GM12878 (cell line): ENCODE data around the gene SLC2A4RG. TPM values are rescaled to one million over a fixed set of nuclear protein-coding genes. Genes with fewer than 3 reads are reported as not detected.

Source experiments
- ATAC-seq: fragments of 200-7000 bp; cut with Tn5 transposase; 3 replicates; pipeline ENCODE4 v1.9.1; 2020; ENCODE audit warnings: mild to moderate bottlenecking, moderate library complexity
- BruUV-seq: library from RNA; stranded (reverse); fragments of 400-500 nt; replicated peaks from 2 replicates; lab custom pipeline; 2021; lab: Mats Ljungman, UMichigan
- CTCF ChIA-PET: fragments of 300-600 bp; sonication (Branson Sonifier 250); formaldehyde crosslinking; extraction: SDS; loops from one replicate; lab custom pipeline; 2021; ENCODE audit warnings: inconsistent platforms; lab: Yijun Ruan, JAX
- POLR2A ChIA-PET: fragments of 350-600 bp; formaldehyde crosslinking; extraction: SDS; loops from one replicate; lab custom pipeline; 2021; ENCODE audit warnings: inconsistent platforms; lab: Charles Lee
- RAD21 ChIA-PET: fragments of 300-600 bp; sonication (Branson Sonifier 250); formaldehyde crosslinking; loops from one replicate; lab custom pipeline; 2023; ENCODE audit warnings: antibody characterized with exemption; ENCODE audit not compliant: unreplicated experiment; lab: Charles Lee
- SMC1A ChIA-PET: fragments of 300-600 bp; sonication (Branson Sonifier 250); formaldehyde crosslinking; loops from one replicate; lab custom pipeline; 2023; ENCODE audit not compliant: unreplicated experiment, uncharacterized antibody; lab: Charles Lee
- DNase-seq: peaks from one replicate; pipeline ENCODE4 v3.0.0-alpha.2; 2011; ENCODE audit warnings: low read depth, low spot score
- FAIRE-seq: peaks from 3 replicates; lab custom pipeline; 2011; peaks lifted over from hg19 to GRCh38; lab: Jason Lieb, UNC
- H2AFZ ChIP-seq: 2 replicates; pipeline ENCODE4 v1.6.0; 2011; ENCODE audit warnings: low read depth, low read length, control low read depth; ENCODE audit not compliant: control insufficient read depth
- H3K27ac ChIP-seq: 2 replicates; pipeline ENCODE4 v1.5.1; 2011; ENCODE audit warnings: control low read depth; ENCODE audit not compliant: control insufficient read depth, insufficient read depth
- H3K27me3 ChIP-seq, 2 experiments: replicated peaks in 1 of 2; 2 replicates each; pipeline versions ENCODE4 v1.6.0 to v1.6.1; 2011; ENCODE audit warnings: low read length in 1 of 2; ENCODE audit not compliant: control insufficient read depth in 2 of 2, insufficient read depth in 2 of 2
- H3K36me3 ChIP-seq, 2 experiments: 2 replicates each; pipeline ENCODE4 v1.5.1; 2011; ENCODE audit warnings: low read length in 1 of 2; ENCODE audit not compliant: control insufficient read depth in 2 of 2, insufficient read depth in 2 of 2
- H3K4me1 ChIP-seq: 2 replicates; pipeline ENCODE4 v1.6.1; 2011; ENCODE audit warnings: mild to moderate bottlenecking, low read length, moderate library complexity, mixed read lengths; ENCODE audit not compliant: control insufficient read depth, insufficient read depth
- H3K4me2 ChIP-seq: 2 replicates; pipeline ENCODE4 v1.6.0; 2011; ENCODE audit warnings: control low read depth; ENCODE audit not compliant: control insufficient read depth, insufficient read depth
- H3K4me3 ChIP-seq: fragments of 200-600 bp; sonication (generic); 2 replicates; pipeline ENCODE4 v1.5.1; 2016
- H3K79me2 ChIP-seq: 2 replicates; pipeline ENCODE4 v1.6.0; 2011; ENCODE audit warnings: low read length; ENCODE audit not compliant: control insufficient read depth, insufficient read depth
- H3K9ac ChIP-seq: 2 replicates; pipeline ENCODE4 v1.8.0; 2011; ENCODE audit warnings: low read length, control low read depth, mixed read lengths; ENCODE audit not compliant: control insufficient read depth, insufficient read depth
- H3K9me3 ChIP-seq: replicated peaks from 3 replicates; pipeline ENCODE4 v1.5.1; 2011; ENCODE audit warnings: mild to moderate bottlenecking, low read length; ENCODE audit not compliant: control insufficient read depth, insufficient read depth
- H4K20me1 ChIP-seq: 2 replicates; pipeline ENCODE4 v1.6.0; 2011; ENCODE audit not compliant: control insufficient read depth, insufficient read depth
- BCL11A ChIP-seq: IDR thresholded peaks from 2 replicates; pipeline ENCODE4 v1.6.1; 2011; ENCODE audit warnings: low read depth, low read length
- CBFB ChIP-seq: IDR thresholded peaks from 2 replicates; pipeline ENCODE4 v1.6.1; 2016; ENCODE audit warnings: antibody characterized with exemption, low read depth
- EP300 ChIP-seq, 2 experiments: fragments of 150-350 bp in 1 of 2; IDR thresholded peaks; 2 replicates each; pipeline ENCODE4 v1.6.1; 2011 to 2012; ENCODE audit warnings: low read depth in 2 of 2, low read length in 2 of 2, borderline replicate concordance in 1 of 2, improper control_type of control experiment in 1 of 2, inconsistent platforms in 1 of 2; ENCODE audit not compliant: control insufficient read depth in 1 of 2
- FOS ChIP-seq: IDR thresholded peaks from 3 replicates; pipeline ENCODE4 v1.6.1; 2011; ENCODE audit warnings: borderline replicate concordance; ENCODE audit not compliant: insufficient read length; ENCODE audit errors: extremely low read depth
- IRF5 ChIP-seq: fragments of 450-650 bp; IDR thresholded peaks from 2 replicates; pipeline ENCODE4 v1.6.1; 2017; ENCODE audit warnings: borderline replicate concordance
- JUND ChIP-seq: IDR thresholded peaks from 2 replicates; pipeline ENCODE4 v1.6.1; 2012; ENCODE audit warnings: low read depth, mild to moderate bottlenecking, low read length, improper control_type of control experiment, moderate library complexity
- MXI1 ChIP-seq: fragments of 150-350 bp; IDR thresholded peaks from 2 replicates; pipeline ENCODE4 v1.6.1; 2011; ENCODE audit warnings: low read depth, mild to moderate bottlenecking, inconsistent platforms, low read length, improper control_type of control experiment
- NFXL1 ChIP-seq: fragments of 450-650 bp; IDR thresholded peaks from 2 replicates; pipeline ENCODE4 v1.6.1; 2017; ENCODE audit warnings: antibody characterized with exemption, mild to moderate bottlenecking, borderline replicate concordance
- REST ChIP-seq: IDR thresholded peaks from 2 replicates; pipeline ENCODE4 v1.6.1; 2012; ENCODE audit warnings: mild to moderate bottlenecking, low read depth, low read length
- TCF12 ChIP-seq: IDR thresholded peaks from 2 replicates; pipeline ENCODE4 v1.6.1; 2011; ENCODE audit warnings: low read depth, mild to moderate bottlenecking, low read length
- TCF7 ChIP-seq: IDR thresholded peaks from 2 replicates; pipeline ENCODE4 v1.6.1; 2014; ENCODE audit warnings: antibody characterized with exemption, borderline replicate concordance
- ZZZ3 ChIP-seq: IDR thresholded peaks from 2 replicates; pipeline ENCODE4 v1.6.1; 2011; ENCODE audit warnings: low read depth; ENCODE audit not compliant: control insufficient read depth, insufficient read length
- WGBS: methylation state at CpG from one replicate; pipeline ENCODE4 v1.1.6; 2016; ENCODE audit warnings: low lambda C conversion rate; ENCODE audit not compliant: insufficient replicate concordance, insufficient coverage; ENCODE audit errors: missing lambda C conversion rate; 5-methylcytosine and 5-hydroxymethylcytosine counted together
- in situ Hi-C: fragments of 300-500 bp; cut with MboI; formaldehyde crosslinking; loops from 9 replicates; pipeline ENCODE4 v1.14.3; 2018; ENCODE audit warnings: mixed read lengths
- intact Hi-C: fragments of 100-400 bp; cut with micrococcal nuclease; formaldehyde crosslinking; loops from one replicate; pipeline ENCODE4 v1.14.2; 2022; ENCODE audit not compliant: unreplicated experiment
- polyA plus RNA-seq, 11 experiments: library from polyadenylated mRNA; depleted of rRNA in 4 of 11; unstranded in 6 of 11; stranded (reverse) in 5 of 11; fragments of >200 nt; fragmentation: Nextera tagmentation in 4 of 11; fragmentation: Illumina TruSeq in 1 of 11; extraction: Ambion mirVana in 4 of 11; extraction: Trizol in 1 of 11; gene quantifications; 1 replicate in 1 of 11; 2 replicates in 10 of 11; pipeline versions ENCODE4 v1.2.1 to v1.2.3, GENCODE V29; 2011 to 2016; ENCODE audit warnings: inconsistent platforms in 2 of 11, missing spikeins in 2 of 11, low read depth in 1 of 11
- total RNA-seq, 4 experiments: library from RNA; depleted of rRNA in 3 of 4; stranded (reverse); fragments of >200 nt in 3 of 4; fragmentation: Illumina TruSeq in 1 of 4; extraction: Trizol in 1 of 4; gene quantifications; 2 replicates each; pipeline versions ENCODE4 v1.2.1 to v1.2.3, GENCODE V29; 2013 to 2021
- TF ChIP-seq, protein P1 (sequence below): fragments of 450-650 bp; IDR thresholded peaks from 2 replicates; pipeline ENCODE4 v1.6.1; 2017; ENCODE audit warnings: mild to moderate bottlenecking
- TF ChIP-seq, protein P2 (sequence below): IDR thresholded peaks from 2 replicates; pipeline ENCODE4 v1.6.1; 2011; ENCODE audit warnings: borderline replicate concordance, low read depth, mild to moderate bottlenecking, moderate library complexity, mixed read lengths, low read length; ENCODE audit not compliant: insufficient read depth; ENCODE audit errors: extremely low read length

SLC2A4RG gene
- total and polyA plus RNA-seq, 10 of the 15 experiments (the other 5 are each of a cell fraction or from before 2014, with no cell fraction given), result 0.34 to 65.9 (median 13.3) TPM

GRCh38 chr20:63698739-63699465 lies 40.7 kb upstream of the SLC2A4RG start:
- Histone ChIP-seq H3K9me3 (no peaks in the 10 kb centered on the region), H3K4me3 (no peak overlapping the region), H3K27ac (peak overlapping the region; percentile 75), H2AFZ (no peak overlapping the region), H3K9ac (no peak overlapping the region; the same call in 1 of the 2 replicates), H3K4me2 (peak overlapping the region; percentile 19), H3K4me1 (peaks cover 16% of the 10 kb centered on the region), H3K27me3 (no peaks in the 10 kb centered on the region), H4K20me1 (no peaks in the 10 kb centered on the region), H3K79me2 (no peaks in the 10 kb centered on the region), H3K36me3 (no peaks in the 10 kb centered on the region; a peak in 2 of 4 replicates)
- DNase-seq, result peak; percentile 30
- CTCF ChIA-PET, result interaction anchor here (1.0 to 1.6 kb wide), 2 partner anchors 9 to 162 kb away, joined by 4 to 8 read pairs; partner anchors contain the start of genes ARFRP1, PTK6 and ZGPAT
- 8% methylated on average over 18 of the region's 19 CpGs for WGBS
- POLR2A ChIA-PET, result interaction anchor here (0.6 to 1.6 kb wide), 3 partner anchors 93 to 161 kb away, joined by 3 to 7 read pairs (median 3); partner anchors contain the start of gene PTK6
- in situ Hi-C loops, result no loop called here
- no peak for FAIRE-seq
- RAD21 ChIA-PET, result interaction anchor here (0.6 to 1.6 kb wide), 5 partner anchors 9 to 499 kb away, joined by 3 to 4 read pairs (median 3); partner anchors contain the start of genes ARFRP1, TPD52L2 and ZGPAT
- peak; percentile 78 for ATAC-seq
- intact Hi-C loops, result loop anchor here (2.0 kb wide), 1 partner anchor 88 kb away; no protein-coding TSS in a partner anchor
- SMC1A ChIA-PET, result interaction anchor here (1.3 to 1.6 kb wide), 3 partner anchors 37 to 161 kb away, joined by 3 to 4 read pairs (median 3); partner anchors contain the start of gene LIME1
- no TSS peak for BruUV-seq
- no peak for TF ChIP-seq JUND
- TF ChIP-seq FOS, result no peak
- TF ChIP-seq ZZZ3, result no peak
- no peak for TF ChIP-seq MXI1
- peak; percentile 94 for TF ChIP-seq TCF12
- peak; percentile 24; the same call in 1 of the 2 replicates for TF ChIP-seq CBFB
- 0 out of 4 replicates have a peak, but pooled peaks of 1 of the 2 experiments have one; percentile 21 for TF ChIP-seq EP300 (IDR thresholded peaks at IDR 0.05; ENCODE audit: borderline replicate concordance in 1 of 2, control insufficient read depth in 1 of 2, low read depth in 2 of 2, low read length in 2 of 2)
- TF ChIP-seq, protein P1, sequence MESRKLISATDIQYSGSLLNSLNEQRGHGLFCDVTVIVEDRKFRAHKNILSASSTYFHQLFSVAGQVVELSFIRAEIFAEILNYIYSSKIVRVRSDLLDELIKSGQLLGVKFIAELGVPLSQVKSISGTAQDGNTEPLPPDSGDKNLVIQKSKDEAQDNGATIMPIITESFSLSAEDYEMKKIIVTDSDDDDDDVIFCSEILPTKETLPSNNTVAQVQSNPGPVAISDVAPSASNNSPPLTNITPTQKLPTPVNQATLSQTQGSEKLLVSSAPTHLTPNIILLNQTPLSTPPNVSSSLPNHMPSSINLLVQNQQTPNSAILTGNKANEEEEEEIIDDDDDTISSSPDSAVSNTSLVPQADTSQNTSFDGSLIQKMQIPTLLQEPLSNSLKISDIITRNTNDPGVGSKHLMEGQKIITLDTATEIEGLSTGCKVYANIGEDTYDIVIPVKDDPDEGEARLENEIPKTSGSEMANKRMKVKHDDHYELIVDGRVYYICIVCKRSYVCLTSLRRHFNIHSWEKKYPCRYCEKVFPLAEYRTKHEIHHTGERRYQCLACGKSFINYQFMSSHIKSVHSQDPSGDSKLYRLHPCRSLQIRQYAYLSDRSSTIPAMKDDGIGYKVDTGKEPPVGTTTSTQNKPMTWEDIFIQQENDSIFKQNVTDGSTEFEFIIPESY, result no peak
- TF ChIP-seq TCF7, result no peak
- TF ChIP-seq BCL11A, result no peak
- no peak for TF ChIP-seq NFXL1
- TF ChIP-seq, protein P2, sequence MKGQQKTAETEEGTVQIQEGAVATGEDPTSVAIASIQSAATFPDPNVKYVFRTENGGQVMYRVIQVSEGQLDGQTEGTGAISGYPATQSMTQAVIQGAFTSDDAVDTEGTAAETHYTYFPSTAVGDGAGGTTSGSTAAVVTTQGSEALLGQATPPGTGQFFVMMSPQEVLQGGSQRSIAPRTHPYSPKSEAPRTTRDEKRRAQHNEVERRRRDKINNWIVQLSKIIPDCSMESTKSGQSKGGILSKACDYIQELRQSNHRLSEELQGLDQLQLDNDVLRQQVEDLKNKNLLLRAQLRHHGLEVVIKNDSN, result no peak
- TF ChIP-seq REST, result no peak
- TF ChIP-seq IRF5, result no peak
